HFFc6 (cell line): Measurements from ENCODE around the gene ULBP1. TPM values are rescaled to one million over a fixed set of nuclear protein-coding genes. Genes with fewer than 3 reads are reported as not detected.

Experiments used
- DNase-seq: peaks from one replicate; pipeline ENCODE4 v3.0.0-alpha.2; 2018
- H3K27ac Mint-ChIP-seq: 2 replicates; pipeline ENCODE4 v1.8.0; 2020; ENCODE audit warnings: mild to moderate bottlenecking, mixed read lengths
- H3K27me3 Mint-ChIP-seq: 2 replicates; pipeline ENCODE4 v1.8.0; 2021; ENCODE audit warnings: mild to moderate bottlenecking, moderate library complexity, mixed read lengths; ENCODE audit not compliant: insufficient read depth
- H3K36me3 Mint-ChIP-seq: 2 replicates; pipeline ENCODE4 v1.8.0; 2021; ENCODE audit warnings: low read depth, mixed read lengths
- H3K4me1 Mint-ChIP-seq: 2 replicates; pipeline ENCODE4 v1.8.0; 2020; ENCODE audit warnings: low read depth, mixed read lengths
- H3K4me3 Mint-ChIP-seq: 2 replicates; pipeline ENCODE4 v1.8.0; 2020; ENCODE audit warnings: mild to moderate bottlenecking, moderate library complexity, mixed read lengths
- H3K9me3 Mint-ChIP-seq: 2 replicates; pipeline ENCODE4 v1.8.0; 2020; ENCODE audit warnings: mild to moderate bottlenecking, mixed read lengths
- CTCF ChIP-seq: fragments of 200-600 bp; sonication (generic); IDR thresholded peaks from 2 replicates; pipeline ENCODE4 v1.5.0; 2021; ENCODE audit warnings: antibody characterized with exemption, mild to moderate bottlenecking
- total RNA-seq, 6 experiments: library from RNA; stranded (reverse); fragmentation: NEBNext Ultra II Directional; extraction: Animal tissue kit (Norgen Biotek cat#: 25700); gene quantifications; 2 replicates in 1 of 6; 3 replicates in 5 of 6; pipeline ENCODE4 v1.2.3, GENCODE V29; 2021

ULBP1 gene
- total RNA-seq, 6 experiments from 2014 or later = 8.6 to 12.7 (median 9.8) TPM

GRCh38 chr6:149977221-149977620 is 13.5 kb downstream of the ULBP1 start:
- no peak overlapping the region for H3K4me3 Mint-ChIP-seq
- no peaks in the 10 kb centered on the region; the same call in 1 of the 2 replicates for H3K36me3 Mint-ChIP-seq
- DNase-seq = no peak
- no peak for TF ChIP-seq CTCF
- peaks cover 47% of the 10 kb centered on the region for H3K27me3 Mint-ChIP-seq
- H3K4me1 Mint-ChIP-seq = peaks cover 9% of the 10 kb centered on the region
- no peaks in the 10 kb centered on the region for H3K9me3 Mint-ChIP-seq
- H3K27ac Mint-ChIP-seq = no peak overlapping the region

- Mint-ChIP-seq H3K4me1 (peaks cover 9% of the 10 kb centered on the region), H3K36me3 (no peaks in the 10 kb centered on the region), H3K4me3 (no peak overlapping the region), H3K9me3 (no peaks in the 10 kb centered on the region), H3K27ac (no peak overlapping the region), H3K27me3 (peaks cover 53% of the 10 kb centered on the region)
- TF ChIP-seq CTCF = no peak
- DNase-seq = no peak
Observed at GRCh38 chr6:149978610-149979009, 14.9 kb downstream of the ULBP1 start.

GRCh38 chr6:149979293-149979692 is 15.6 kb downstream of the ULBP1 start:
- Mint-ChIP-seq H3K36me3 (no peaks in the 10 kb centered on the region), H3K27ac (no peak overlapping the region)

GRCh38 chr6:149983145-149983544 is 19.4 kb downstream of the ULBP1 start:
- Mint-ChIP-seq H3K27ac (no peak overlapping the region), H3K9me3 (peaks cover 8% of the 10 kb centered on the region), H3K36me3 (peaks cover 4% of the 10 kb centered on the region), H3K4me3 (no peak overlapping the region), H3K4me1 (peaks cover 9% of the 10 kb centered on the region), H3K27me3 (peaks cover 67% of the 10 kb centered on the region)
- no peak for TF ChIP-seq CTCF
- no peak for DNase-seq

More at GRCh38 chr6:149979293-149979692, 15.6 kb downstream of the ULBP1 start:
- no peak for TF ChIP-seq CTCF
- H3K4me3 Mint-ChIP-seq = no peak overlapping the region
- DNase-seq = no peak
- peaks cover 9% of the 10 kb centered on the region for H3K4me1 Mint-ChIP-seq
- H3K27me3 Mint-ChIP-seq = peaks cover 57% of the 10 kb centered on the region
- H3K9me3 Mint-ChIP-seq = no peaks in the 10 kb centered on the region

- Mint-ChIP-seq H3K27me3 (peaks cover 79% of the 10 kb centered on the region), H3K9me3 (peaks cover 18% of the 10 kb centered on the region), H3K4me3 (no peak overlapping the region), H3K36me3 (peaks cover 9% of the 10 kb centered on the region), H3K27ac (no peak overlapping the region), H3K4me1 (peaks cover 11% of the 10 kb centered on the region)
- TF ChIP-seq CTCF = no peak
- no peak for DNase-seq
Observed at GRCh38 chr6:149984773-149985172, 21.0 kb downstream of the ULBP1 start.

GRCh38 chr6:149985481-149985937 is 21.8 kb downstream of the ULBP1 start:
- peaks cover 18% of the 10 kb centered on the region for H3K9me3 Mint-ChIP-seq
- H3K4me1 Mint-ChIP-seq = peaks cover 19% of the 10 kb centered on the region
- no peak for TF ChIP-seq CTCF
- no peak for DNase-seq
- no peak overlapping the region for H3K4me3 Mint-ChIP-seq
- H3K27ac Mint-ChIP-seq = no peak overlapping the region
- peaks cover 81% of the 10 kb centered on the region for H3K27me3 Mint-ChIP-seq
- H3K36me3 Mint-ChIP-seq = peaks cover 9% of the 10 kb centered on the region
